Measurements from ENCODE around the gene MBD4.

GRCh38 chr3:129461461-129462146 is 21.9 kb upstream of the MBD4 start:
- TF ChIP-seq EGR1 (IDR thresholded peaks at IDR 0.05; ENCODE audit: borderline replicate concordance in 1 of 2, low read depth in 2 of 2, low read length in 2 of 2) (no peak), PKNOX1 (IDR thresholded peaks at IDR 0.05) (no peak), POLR2A (IDR thresholded peaks at IDR 0.05; ENCODE audit: low read depth, low read length) (no peak), YY1 (IDR thresholded peaks at IDR 0.05; ENCODE audit: low read depth, low read length) (no peak), PAX5 (IDR thresholded peaks at IDR 0.05; ENCODE audit: borderline replicate concordance, low read depth, low read length) (no peak), NR2C1 (IDR thresholded peaks at IDR 0.05) (no peak), KDM1A (IDR thresholded peaks at IDR 0.05; ENCODE audit: borderline replicate concordance) (no peak), NRF1 (conservative IDR thresholded peaks at IDR 0.05; ENCODE audit: low read depth, low read length) (no peak), EP300 (IDR thresholded peaks at IDR 0.05; ENCODE audit: borderline replicate concordance in 1 of 2, control insufficient read depth in 1 of 2, low read depth in 2 of 2, low read length in 2 of 2) (no peak), CTCF (IDR thresholded peaks at IDR 0.05 in 2 of 3, conservative IDR thresholded peaks at IDR 0.05 in 1 of 3; ENCODE audit: control insufficient read depth in 2 of 3, extremely low read depth in 1 of 3, insufficient read depth in 1 of 3, low read depth in 3 of 3, low read length in 3 of 3) (no peak), FOXK2 (IDR thresholded peaks at IDR 0.05) (no peak), CEBPB (IDR thresholded peaks at IDR 0.05; ENCODE audit: borderline replicate concordance in 1 of 2, low read depth in 2 of 2, low read length in 2 of 2) (no peak), USF1 (IDR thresholded peaks at IDR 0.05; ENCODE audit: borderline replicate concordance, extremely low read length, insufficient read depth, low read depth, low read length) (no peak), USF2 (IDR thresholded peaks at IDR 0.05; ENCODE audit: borderline replicate concordance, low read depth, low read length) (no peak)

All from GM12878 (cell line).